Osteocyte (in vitro differentiated cells): Measurements from ENCODE around the gene CNN2. TPM values are rescaled to one million over a fixed set of nuclear protein-coding genes. Genes with fewer than 3 reads are reported as not detected.

Experiments used
- DNase-seq: peaks from one replicate; pipeline ENCODE4 v3.0.0; 2021; ENCODE audit warnings: mixed read lengths; ENCODE audit not compliant: unreplicated experiment; ENCODE audit errors: extremely low spot score
- H3K27ac Mint-ChIP-seq: one replicate; pipeline ENCODE4 v1.8.0; 2021; ENCODE audit warnings: mild to moderate bottlenecking, mixed read lengths; ENCODE audit not compliant: unreplicated experiment
- H3K27me3 Mint-ChIP-seq: one replicate; pipeline ENCODE4 v1.8.0; 2021; ENCODE audit warnings: mixed read lengths; ENCODE audit not compliant: unreplicated experiment
- H3K36me3 Mint-ChIP-seq: one replicate; pipeline ENCODE4 v1.8.0; 2021; ENCODE audit warnings: mixed read lengths; ENCODE audit not compliant: unreplicated experiment
- H3K4me1 Mint-ChIP-seq: one replicate; pipeline ENCODE4 v1.8.0; 2021; ENCODE audit warnings: mixed read lengths; ENCODE audit not compliant: unreplicated experiment
- H3K4me3 Mint-ChIP-seq: one replicate; pipeline ENCODE4 v1.8.0; 2021; ENCODE audit warnings: mild to moderate bottlenecking, moderate library complexity, mixed read lengths; ENCODE audit not compliant: unreplicated experiment
- H3K9me3 Mint-ChIP-seq: one replicate; pipeline ENCODE4 v1.8.0; 2021; ENCODE audit warnings: mixed read lengths; ENCODE audit not compliant: unreplicated experiment
- total RNA-seq: library from RNA; stranded (reverse); gene quantifications from 2 replicates; pipeline ENCODE4 v1.2.1, GENCODE V29; 2021
- TF ChIP-seq, protein P1 (sequence below): fragments of 200-600 bp; sonication (generic); IDR thresholded peaks from 2 replicates; pipeline ENCODE4 v1.5.0; 2021; ENCODE audit warnings: antibody characterized with exemption, mild to moderate bottlenecking, moderate library complexity

The CNN2 gene
- total RNA-seq, 1 donor from 2014 or later: 327 TPM

DNA sequence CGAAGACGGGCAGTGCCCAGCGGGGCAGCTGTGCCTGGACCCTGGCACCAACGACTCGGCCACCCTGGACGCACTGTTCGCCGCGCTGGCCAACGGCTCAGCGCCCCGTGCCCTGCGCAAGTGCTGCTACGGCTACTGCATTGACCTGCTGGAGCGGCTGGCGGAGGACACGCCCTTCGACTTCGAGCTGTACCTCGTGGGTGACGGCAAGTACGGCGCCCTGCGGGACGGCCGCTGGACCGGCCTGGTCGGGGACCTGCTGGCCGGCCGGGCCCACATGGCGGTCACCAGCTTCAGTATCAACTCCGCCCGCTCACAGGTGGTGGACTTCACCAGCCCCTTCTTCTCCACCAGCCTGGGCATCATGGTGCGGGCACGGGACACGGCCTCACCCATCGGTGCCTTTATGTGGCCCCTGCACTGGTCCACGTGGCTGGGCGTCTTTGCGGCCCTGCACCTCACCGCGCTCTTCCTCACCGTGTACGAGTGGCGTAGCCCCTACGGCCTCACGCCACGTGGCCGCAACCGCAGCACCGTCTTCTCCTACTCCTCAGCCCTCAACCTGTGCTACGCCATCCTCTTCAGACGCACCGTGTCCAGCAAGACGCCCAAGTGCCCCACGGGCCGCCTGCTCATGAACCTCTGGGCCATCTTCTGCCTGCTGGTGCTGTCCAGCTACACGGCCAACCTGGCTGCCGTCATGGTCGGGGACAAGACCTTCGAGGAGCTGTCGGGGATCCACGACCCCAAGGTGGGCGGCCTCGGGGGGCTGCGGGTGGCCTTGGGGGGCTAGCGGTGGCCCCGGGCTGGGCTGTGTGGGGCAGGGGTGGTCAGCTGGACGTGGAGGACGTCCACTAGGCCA lies 21.4 kb upstream of the CNN2 start:
- Mint-ChIP-seq H3K4me3 (no peak overlapping the region), H3K9me3 (no peaks in the 10 kb centered on the region), H3K27ac (no peak overlapping the region), H3K36me3 (peaks cover 2% of the 10 kb centered on the region), H3K4me1 (peaks cover 2% of the 10 kb centered on the region), H3K27me3 (peaks cover 8% of the 10 kb centered on the region)
- no peak for DNase-seq
- TF ChIP-seq, protein P1, sequence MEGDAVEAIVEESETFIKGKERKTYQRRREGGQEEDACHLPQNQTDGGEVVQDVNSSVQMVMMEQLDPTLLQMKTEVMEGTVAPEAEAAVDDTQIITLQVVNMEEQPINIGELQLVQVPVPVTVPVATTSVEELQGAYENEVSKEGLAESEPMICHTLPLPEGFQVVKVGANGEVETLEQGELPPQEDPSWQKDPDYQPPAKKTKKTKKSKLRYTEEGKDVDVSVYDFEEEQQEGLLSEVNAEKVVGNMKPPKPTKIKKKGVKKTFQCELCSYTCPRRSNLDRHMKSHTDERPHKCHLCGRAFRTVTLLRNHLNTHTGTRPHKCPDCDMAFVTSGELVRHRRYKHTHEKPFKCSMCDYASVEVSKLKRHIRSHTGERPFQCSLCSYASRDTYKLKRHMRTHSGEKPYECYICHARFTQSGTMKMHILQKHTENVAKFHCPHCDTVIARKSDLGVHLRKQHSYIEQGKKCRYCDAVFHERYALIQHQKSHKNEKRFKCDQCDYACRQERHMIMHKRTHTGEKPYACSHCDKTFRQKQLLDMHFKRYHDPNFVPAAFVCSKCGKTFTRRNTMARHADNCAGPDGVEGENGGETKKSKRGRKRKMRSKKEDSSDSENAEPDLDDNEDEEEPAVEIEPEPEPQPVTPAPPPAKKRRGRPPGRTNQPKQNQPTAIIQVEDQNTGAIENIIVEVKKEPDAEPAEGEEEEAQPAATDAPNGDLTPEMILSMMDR: no peak

DNA sequence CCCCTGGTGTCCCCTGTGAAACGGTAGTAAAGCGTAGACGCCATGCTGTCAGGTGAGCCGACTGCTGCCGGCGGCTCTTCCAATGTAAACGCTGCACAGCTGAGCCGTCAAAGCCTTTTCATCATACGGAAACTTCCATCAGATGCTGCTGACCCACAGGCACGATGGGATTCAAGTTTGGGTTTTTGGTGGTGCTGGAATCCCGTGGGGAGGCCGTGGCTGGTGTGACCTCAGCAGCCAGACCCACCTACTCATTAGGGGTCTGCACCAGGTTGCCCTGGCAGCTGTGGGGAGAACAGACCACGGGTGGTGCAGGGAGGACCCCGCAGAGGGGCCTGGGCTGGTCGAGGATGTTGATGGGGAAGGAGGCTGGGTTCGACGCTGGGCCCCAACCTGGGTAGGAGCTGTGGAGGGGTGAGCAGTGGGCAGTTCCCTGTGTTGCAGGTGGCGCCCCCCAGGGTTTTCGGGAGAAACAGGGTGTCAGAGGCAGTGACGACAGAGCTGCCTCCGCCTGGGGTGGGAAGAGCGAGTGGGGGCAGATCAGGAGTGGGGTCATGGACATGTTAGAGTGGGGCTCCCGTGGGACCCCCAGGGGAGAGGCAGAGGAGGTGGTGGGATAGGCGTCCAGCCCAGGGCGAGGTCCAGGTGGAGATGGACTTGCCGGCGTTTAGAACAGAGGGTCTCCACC lies 19.6 kb upstream of the CNN2 start:
- Mint-ChIP-seq H3K27ac (no peak overlapping the region), H3K4me1 (no peaks in the 10 kb centered on the region), H3K9me3 (no peaks in the 10 kb centered on the region), H3K27me3 (peaks cover 5% of the 10 kb centered on the region), H3K4me3 (no peak overlapping the region), H3K36me3 (peaks cover 3% of the 10 kb centered on the region)
- no peak for DNase-seq
- TF ChIP-seq, protein P1: no peak

DNA sequence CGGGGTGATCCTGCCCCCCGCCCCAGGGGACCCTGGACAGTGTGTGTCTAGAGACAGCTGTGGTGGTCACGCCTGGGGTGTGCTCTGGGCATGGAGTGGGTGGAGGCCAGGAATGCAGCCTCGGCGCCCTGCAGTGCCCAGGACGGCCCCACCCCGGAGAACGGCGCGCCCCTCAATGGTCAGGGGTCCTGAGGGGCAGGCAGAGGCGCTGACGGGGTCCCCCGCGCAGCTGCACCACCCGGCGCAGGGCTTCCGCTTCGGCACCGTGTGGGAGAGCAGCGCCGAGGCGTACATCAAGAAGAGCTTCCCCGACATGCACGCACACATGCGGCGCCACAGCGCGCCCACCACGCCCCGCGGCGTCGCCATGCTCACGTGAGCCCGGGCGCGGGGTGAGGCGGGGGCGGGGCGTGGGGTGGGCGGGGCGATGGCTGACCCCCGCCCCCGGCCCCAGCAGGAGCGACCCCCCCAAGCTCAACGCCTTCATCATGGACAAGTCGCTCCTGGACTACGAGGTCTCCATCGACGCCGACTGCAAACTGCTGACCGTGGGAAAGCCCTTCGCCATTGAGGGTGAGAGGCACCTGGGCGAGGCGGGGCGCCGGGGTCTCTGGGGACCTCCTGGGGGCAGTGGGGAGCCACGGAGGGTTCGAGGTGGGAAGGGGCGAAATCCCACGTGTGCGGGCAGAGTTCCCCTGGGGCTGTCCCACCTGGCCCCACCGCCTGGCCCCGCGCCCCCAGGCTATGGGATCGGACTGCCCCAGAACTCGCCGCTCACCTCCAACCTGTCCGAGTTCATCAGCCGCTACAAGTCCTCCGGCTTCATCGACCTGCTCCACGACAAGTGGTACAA lies 18.8 kb upstream of the CNN2 start:
- Mint-ChIP-seq H3K27me3 (peaks cover 1% of the 10 kb centered on the region), H3K27ac (no peak overlapping the region), H3K4me1 (no peaks in the 10 kb centered on the region), H3K36me3 (peaks cover 4% of the 10 kb centered on the region), H3K4me3 (no peak overlapping the region), H3K9me3 (no peaks in the 10 kb centered on the region)
- DNase-seq: no peak
- TF ChIP-seq, protein P1: no peak

DNA sequence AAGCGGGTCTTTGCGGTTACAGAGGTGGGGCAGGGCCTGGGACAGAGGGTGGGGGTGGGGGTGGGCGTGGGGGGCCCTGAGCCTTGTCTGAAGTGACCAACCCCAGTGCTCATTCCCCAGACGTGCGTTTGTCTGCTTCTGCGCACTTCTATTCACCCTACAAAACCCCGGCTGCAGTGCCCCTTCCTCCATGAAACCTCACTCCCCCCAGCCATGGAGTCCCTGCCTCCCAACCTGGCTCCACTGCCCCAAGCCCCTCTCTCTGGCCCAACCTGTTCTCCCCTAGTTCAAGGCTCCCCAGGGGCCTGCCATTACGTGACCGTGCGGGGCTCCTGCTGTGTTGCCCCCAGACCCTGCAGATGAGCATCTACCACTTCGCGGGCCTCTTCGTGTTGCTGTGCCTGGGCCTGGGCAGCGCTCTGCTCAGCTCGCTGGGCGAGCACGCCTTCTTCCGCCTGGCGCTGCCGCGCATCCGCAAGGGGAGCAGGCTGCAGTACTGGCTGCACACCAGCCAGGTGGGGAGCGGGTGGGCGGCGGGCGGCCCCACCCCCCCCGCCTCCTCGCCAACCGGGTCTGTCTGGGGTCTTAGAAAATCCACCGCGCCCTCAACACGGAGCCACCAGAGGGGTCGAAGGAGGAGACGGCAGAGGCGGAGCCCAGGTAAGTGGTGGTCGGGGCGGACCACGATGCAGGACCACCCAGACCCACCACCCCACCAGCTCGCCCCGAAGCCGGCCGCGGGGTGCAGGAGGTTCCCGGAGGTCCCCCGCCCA lies 18.0 kb upstream of the CNN2 start:
- Mint-ChIP-seq H3K27ac (no peak overlapping the region), H3K36me3 (peaks cover 4% of the 10 kb centered on the region)

More for the DNA sequence above, 18.0 kb upstream of the CNN2 start:
- Mint-ChIP-seq H3K27me3 (no peaks in the 10 kb centered on the region), H3K9me3 (no peaks in the 10 kb centered on the region), H3K4me3 (no peak overlapping the region), H3K4me1 (no peaks in the 10 kb centered on the region)
- TF ChIP-seq, protein P1: no peak
- no peak for DNase-seq
